Stimulated activated CD4-positive, alpha-beta T cell treated with anti-CD3 and anti-CD28 coated beads, TNF-alpha, amount 100 ng/mL, for 24 hours (primary cell): Measurements from ENCODE around the gene PLA2G4B.

Source experiments
- DNase-seq, 3 experiments: peaks; one replicate each; pipeline ENCODE4 v3.0.0-alpha.2; 2020; ENCODE audit warnings: low read depth in 3 of 3

Gene PLA2G4B

GRCh38 chr15:41806291-41807181 is 32.1 kb upstream of the PLA2G4B start:
- no peak for DNase-seq

DNA sequence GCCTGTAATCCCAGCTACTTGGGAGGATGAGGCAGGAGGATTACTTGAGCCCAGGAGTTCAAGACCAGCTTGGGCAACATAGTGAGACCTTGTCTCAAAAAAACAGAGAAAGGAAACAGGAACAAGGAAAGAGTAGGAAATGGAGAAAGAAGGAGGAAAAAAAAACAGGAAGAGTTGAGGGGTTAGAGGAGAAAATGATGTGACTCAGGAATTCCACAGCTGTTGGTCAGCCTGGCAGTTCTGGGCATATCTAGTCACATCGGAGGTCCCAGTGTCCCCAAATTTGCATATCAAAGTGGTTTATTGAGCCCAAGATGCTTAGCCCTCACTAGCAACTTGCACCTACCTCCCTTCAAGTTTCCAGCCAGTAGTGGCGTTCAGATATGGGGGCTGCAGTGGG is 29.5 kb upstream of the PLA2G4B start:
- DNase-seq: no peak

GRCh38 chr15:41809526-41810220 is 29.0 kb upstream of the PLA2G4B start:
- no peak for DNase-seq

GRCh38 chr15:41810651-41811431 is 27.8 kb upstream of the PLA2G4B start:
- DNase-seq: no peak

DNA sequence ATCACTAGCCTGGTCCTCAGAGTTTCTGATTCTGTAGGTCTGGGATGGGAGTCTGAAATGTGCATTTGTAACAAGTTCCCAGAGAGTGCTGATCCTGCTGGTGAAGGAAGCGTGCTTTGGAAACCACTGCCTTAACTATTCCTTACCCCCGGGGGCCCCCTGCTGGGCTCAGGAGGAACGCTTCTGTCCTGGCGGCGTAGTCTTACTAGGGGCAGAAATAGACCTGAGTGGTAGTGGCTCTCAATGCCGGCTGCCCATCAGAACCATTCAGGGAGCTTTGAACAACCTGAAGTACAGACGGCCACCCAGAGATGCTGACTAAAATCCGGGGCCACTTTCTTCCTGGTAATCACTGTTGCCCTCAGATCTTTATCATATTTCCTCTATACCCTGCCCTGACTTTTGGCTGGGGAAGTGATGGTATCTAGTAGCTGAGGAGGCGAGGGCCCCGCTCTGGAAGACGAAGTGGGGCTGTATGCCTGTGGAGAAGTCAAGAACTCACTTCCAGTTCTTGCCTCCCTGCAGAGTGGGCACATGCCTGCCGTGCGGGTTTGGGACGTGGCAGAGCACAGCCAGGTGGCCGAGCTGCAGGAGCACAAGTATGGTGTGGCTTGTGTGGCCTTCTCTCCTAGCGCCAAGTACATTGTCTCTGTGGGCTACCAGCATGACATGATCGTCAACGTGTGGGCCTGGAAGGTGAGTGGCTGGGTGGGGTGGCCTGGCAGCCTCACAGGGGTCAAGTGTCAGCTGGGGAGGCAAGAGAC is 27.0 kb upstream of the PLA2G4B start:
- DNase-seq: peak; percentile 58 to 72 (median 62)

- DNase-seq: no peak
These were observed 25.7 kb upstream of the PLA2G4B start for GRCh38 chr15:41812820-41813375.

- no peak for DNase-seq
These were observed 25.2 kb upstream of the PLA2G4B start for GRCh38 chr15:41813426-41813825.

GRCh38 chr15:41814534-41814933 is 24.1 kb upstream of the PLA2G4B start:
- DNase-seq: no peak

GRCh38 chr15:41816788-41817187 is 21.9 kb upstream of the PLA2G4B start:
- DNase-seq: no peak

- no peak for DNase-seq
These were observed 21.3 kb upstream of the PLA2G4B start for GRCh38 chr15:41817327-41817726.

- DNase-seq: no peak
These were observed 20.9 kb upstream of the PLA2G4B start for GRCh38 chr15:41817781-41818180.

DNA sequence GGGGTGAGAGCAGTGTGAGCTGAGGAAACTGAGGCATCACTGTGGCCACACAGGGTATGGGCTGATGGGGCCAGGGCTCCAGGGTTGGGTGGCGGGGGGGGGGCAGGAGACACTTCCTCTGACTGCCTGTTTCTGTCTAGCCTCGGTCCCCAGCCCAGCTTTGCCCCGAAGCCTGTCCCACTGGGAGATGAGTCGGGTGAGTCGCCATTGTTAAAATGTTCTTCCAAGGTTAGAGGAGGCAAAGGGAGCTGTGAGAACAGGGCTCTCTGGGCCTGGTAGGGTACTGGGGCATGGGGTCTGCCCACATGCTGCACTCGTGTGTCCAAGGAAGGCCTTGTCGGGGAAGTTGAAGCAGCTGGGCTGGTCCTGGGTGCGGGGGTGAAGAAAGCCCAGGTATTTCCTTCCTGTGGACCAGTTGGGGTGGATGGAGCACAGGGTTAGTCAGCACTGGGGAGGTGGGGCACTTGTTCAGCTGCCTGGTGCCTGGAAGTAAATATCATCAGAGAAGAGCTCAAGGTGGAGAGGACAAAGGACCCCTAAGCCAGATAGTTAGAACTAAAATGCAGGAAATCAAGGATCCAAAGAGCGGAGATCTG is 19.1 kb upstream of the PLA2G4B start:
- no peak for DNase-seq

GRCh38 chr15:41820791-41821423 is 17.7 kb upstream of the PLA2G4B start:
- DNase-seq: no peak

GRCh38 chr15:41821831-41822230 is 16.8 kb upstream of the PLA2G4B start:
- no peak for DNase-seq

- DNase-seq: no peak
These were observed 16.2 kb upstream of the PLA2G4B start for GRCh38 chr15:41822471-41822870.

DNA sequence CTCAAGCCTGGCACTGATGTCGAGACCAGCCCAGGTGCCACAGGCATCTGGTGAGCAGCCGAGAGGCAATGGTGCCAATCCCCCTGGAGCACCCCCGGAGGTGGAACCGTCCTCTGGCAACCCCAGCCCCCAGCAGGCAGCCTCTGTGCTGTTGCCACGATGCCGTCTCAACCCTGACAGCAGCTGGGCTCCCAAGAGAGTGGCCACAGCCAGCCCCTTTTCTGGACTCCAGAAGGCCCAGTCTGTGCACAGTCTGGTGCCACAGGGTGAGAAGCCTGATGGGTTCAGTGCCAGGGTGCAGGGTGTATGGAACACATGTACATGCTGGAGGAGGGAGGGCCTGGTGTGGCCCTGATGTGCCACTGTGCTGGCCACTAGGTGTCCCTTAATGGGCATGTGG is 15.7 kb upstream of the PLA2G4B start:
- DNase-seq: no peak

GRCh38 chr15:41823502-41823901 is 15.1 kb upstream of the PLA2G4B start:
- no peak for DNase-seq

GRCh38 chr15:41824062-41824745 is 14.4 kb upstream of the PLA2G4B start:
- no peak for DNase-seq

DNA sequence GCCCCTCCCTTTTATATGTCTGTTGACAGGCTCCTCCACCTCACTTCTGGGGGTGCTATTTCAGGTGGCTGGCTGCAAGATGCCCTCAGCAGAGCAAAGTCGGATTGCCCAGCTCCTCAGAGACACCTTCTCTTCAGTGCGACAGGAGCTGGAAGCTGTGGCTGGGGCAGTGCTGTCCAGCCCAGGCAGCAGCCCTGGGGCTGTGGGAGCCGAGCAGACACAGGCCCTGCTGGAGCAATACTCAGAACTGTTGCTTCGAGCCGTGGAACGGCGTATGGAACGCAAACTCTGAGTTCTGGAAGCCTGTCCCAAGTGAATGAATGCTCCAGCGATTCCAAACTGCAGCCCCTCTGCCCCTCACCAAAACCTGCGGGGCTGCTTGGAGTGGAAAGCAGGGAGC is 13.5 kb upstream of the PLA2G4B start:
- DNase-seq: no peak
